Limb (tissue), 2 donors: ENCODE results near the gene PDE8B.

Experiments
- DNase-seq, 2 donors: peaks; one replicate each; pipeline ENCODE4 v3.0.0-alpha.2; 2016; ENCODE audit errors: extremely low spot score in 2 of 2

The PDE8B gene

DNA sequence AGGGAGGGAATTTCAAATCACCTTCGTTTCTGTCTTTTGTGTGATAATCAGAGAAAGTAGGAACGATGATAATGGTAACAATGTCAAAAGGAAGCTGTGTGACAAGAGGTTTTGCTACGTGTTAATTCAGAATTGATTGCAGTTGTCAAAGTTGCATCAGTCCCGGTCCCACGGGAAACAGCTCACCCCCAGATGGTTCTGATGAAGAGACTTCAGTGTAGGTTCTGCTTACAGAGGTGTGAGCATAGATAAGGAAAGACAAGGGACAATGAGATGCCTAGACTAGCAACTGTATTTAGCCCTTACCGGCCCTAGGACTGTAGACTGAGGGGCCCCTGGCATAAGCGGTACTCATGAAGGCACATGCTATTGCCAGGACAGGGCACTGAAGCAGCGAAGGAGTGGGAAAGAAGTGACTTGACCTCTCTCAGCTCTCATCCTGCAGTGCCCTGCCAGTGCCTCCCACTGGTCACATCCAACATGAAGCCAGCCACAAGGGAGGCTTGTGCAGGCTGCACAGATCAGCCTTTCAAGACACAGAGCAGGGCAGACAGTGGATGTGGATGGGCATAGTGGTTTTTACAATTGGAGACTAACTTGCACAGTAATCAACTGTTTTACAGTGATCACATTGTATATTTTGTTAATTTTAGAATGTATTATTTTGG, 21.1 kb downstream of the PDE8B start:
- DNase-seq = no peak

DNA sequence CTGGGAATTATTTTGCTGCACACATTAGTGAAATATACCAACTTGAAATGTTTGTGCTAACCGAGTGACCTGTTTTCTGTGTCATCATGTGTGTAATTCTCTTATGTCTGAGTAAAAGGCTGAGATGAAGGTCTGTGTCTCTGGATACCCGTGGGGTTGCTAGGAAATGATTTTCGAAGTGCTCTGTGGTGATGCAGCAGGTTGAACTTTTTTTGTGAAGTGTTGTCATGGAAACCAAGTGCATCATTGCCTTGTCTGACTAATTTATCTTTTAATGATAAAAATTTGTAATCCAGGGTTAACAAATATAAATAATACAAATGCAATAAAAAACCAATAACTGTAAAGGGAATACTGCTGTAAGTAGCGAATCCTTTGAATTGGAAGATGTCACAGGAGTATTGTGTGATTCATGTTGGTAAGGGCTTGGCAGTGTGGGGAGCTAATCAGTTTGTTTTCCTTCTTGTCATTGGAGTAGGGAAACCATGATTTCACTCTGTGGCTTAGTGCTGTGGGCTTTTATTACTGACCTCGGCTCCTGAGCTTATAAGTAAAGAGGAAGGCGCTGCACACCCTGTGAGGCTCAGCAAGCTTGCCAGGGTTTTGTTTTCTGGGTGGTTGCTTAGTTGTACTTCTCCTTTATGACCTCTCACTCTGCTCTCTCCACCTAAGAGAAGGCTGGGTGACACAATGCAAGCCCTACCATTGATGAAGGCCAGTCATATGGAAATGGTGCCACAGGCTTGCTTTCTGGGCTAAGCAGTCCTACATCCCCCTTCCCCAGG, 22.3 kb downstream of the PDE8B start:
- no peak for DNase-seq

- no peak for DNase-seq
Measured at GRCh38 chr5:77235846-77236721, 25.6 kb downstream of the PDE8B start.

DNA sequence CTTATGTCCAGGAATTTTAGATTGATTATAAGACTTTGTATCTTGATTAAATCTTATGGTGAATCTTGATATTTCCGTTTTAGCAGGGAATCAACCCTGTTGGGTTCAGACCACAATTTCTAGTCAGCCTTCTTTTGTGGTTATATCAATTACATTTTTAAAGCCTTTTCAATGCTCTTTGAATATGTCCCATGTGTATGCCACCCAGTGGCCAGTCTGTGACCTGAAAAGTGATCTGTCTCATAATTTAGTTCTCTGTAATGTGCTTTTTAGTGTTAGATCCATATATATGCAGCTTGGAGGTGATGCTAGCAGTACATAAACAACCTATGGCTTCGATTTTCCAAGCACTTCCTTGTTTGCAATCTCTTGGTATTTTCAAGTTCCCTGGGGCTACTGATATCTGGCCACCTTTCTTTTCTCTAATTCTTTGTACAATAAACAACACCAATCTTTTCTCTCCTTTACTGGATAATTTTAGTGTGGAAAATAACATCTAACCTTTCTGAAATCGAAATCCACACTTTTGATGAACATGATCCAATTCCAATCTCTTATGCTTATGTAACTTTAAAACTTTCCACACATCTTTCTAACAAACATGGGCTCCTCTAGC, 28.8 kb downstream of the PDE8B start:
- DNase-seq = no peak

- DNase-seq = no peak
Measured at GRCh38 chr5:77241444-77241843, 31.0 kb downstream of the PDE8B start.

DNA sequence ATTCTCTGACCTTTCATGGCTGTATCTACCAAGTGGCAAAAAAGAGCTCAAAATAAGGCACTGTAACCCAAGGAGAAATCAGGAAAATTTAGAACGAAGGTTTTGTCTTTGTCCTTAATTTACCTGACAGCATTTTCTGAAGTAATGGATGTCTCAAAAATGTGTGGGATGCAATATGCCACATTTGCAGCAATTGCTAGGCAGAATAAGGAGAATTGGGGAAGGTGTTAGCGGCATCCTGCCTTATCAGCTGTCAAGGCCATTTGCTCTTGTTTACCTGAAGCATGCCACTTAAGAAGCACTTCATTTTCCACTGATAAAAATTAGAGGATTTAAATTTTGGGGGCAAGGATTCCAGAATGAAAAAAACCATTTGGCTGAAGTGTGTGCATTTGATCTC, 39.0 kb downstream of the PDE8B start:
- DNase-seq = no peak

- DNase-seq = no peak
Measured at GRCh38 chr5:77250021-77250420, 39.5 kb downstream of the PDE8B start.

GRCh38 chr5:77251921-77252320, 41.4 kb downstream of the PDE8B start:
- no peak for DNase-seq

GRCh38 chr5:77255617-77256016, 45.1 kb downstream of the PDE8B start:
- DNase-seq = no peak

- DNase-seq = no peak
Measured at GRCh38 chr5:77256406-77256805, 45.9 kb downstream of the PDE8B start.

DNA sequence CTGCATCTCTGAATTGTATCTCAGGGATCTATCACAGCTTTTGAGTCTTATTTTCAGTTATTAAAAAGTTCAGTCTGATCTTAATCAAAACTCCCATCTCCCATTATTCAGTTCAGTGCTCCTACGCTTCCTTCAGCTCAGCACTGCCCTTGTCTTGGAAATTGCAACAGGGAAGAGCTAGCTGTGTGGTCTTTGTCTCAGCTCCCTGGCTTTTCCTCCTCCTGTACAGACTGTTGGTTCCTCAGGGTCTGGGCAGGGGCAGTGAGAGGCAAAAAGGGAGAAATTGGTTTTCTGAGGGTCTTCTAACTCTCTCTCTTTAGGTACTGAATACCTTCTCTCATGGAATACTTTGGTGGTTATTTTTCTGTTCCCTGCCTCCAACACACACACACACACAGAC, 48.2 kb downstream of the PDE8B start:
- no peak for DNase-seq

- DNase-seq = no peak
Measured at GRCh38 chr5:77259476-77259875, 49.0 kb downstream of the PDE8B start.

GRCh38 chr5:77262697-77263096, 52.2 kb downstream of the PDE8B start:
- DNase-seq = no peak

GRCh38 chr5:77266291-77266690, 55.8 kb downstream of the PDE8B start:
- DNase-seq = no peak

DNA sequence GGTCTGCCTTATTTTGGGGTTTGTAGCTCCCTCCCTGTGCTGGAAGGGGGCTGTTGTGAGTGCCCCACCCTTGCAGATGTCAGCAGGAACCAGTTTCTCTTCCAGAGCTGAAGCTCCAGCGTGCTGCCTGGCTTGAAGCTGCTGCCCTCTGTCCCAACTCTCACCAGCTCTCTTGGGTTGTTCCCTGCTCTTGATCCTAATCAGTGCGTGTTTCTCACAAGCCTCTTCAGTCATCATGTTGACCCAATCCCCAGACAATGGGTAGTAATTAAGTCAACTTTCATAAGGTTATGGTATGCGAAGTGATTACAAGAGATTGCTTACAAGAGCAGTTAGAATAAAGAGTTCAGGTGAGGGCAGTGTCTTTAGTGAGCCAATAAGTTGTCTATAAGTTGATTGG, 57.0 kb downstream of the PDE8B start:
- no peak for DNase-seq

- no peak for DNase-seq
Measured at GRCh38 chr5:77272206-77272605, 61.7 kb downstream of the PDE8B start.

DNA sequence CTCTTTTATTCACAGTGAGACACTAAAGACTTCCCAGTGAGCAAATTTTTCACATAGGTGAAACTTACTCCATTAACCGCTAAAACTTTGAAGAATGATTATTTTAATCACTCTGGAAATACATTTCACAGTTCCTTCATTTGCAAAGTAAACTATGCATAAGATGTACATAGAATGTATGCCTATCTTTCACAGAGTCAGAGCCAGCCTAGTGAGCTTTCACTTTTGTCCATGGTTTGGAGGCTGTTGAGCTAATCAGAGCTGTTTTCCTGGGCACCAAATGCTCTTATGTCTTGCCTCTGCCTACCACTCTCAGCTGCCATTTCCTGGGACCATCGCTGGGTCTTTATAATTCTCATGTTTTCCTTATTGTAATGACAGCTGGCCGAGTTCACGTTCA, 67.3 kb downstream of the PDE8B start:
- no peak for DNase-seq

DNA sequence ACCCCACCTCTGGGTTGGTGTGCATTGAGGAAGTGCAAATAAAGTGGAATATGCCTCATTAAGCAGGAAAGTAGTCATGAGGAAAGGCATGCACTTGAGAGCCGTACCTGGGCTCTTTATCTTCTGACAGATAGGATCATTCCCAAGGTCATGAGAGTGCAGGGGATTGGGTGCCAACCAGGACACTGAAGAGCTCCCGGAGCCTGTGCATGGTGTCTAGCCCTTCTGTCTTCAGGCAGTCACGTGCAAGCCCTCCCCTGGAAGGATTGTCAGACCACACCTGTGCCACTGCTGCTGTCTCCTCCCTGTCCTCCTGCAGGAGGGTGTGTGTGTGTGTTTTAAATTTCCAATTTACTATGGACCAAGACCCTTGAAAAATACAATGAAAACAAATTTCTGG, 69.6 kb downstream of the PDE8B start:
- no peak for DNase-seq

DNA sequence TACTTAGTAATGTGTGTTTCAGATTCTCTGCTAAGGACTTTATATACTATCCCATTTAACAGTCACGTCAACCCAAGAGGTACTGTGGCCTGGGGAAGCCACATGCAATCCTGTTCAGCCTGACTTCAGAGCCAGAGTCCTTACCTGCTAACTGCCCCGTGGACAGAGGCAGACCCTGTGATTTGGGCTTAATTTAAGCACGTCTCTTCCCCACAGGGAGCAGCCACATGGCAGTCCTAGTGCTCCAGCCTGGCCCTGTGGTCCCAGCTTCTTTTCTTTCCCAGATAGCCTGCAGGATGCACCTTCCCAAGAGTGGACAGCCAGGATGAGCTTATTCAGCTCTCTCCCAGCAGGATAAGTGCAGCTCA, 71.5 kb downstream of the PDE8B start:
- DNase-seq = no peak

- no peak for DNase-seq
Measured at GRCh38 chr5:77282337-77283027, 72.0 kb downstream of the PDE8B start.

GRCh38 chr5:77285251-77285841, 74.9 kb downstream of the PDE8B start:
- DNase-seq = no peak
